Hematopoietic multipotent progenitor cell treated with erythropoietin and hydrocortisone succinate and interleukin-3 and kit ligand, for 15 days (in vitro differentiated cells): ENCODE results near the gene KREMEN1.
A peak's percentile ranks its signal among the peaks of the same experiment; 100 is the strongest.

Experiments used
- DNase-seq: peaks from one replicate; pipeline ENCODE4 v3.0.0-alpha.2; 2015; ENCODE audit warnings: low spot score

KREMEN1 gene

GRCh38 chr22:29128891-29129807 lies 56.3 kb downstream of the KREMEN1 start:
- DNase-seq: peak; percentile 12

- no peak for DNase-seq
These were observed 56.9 kb downstream of the KREMEN1 start for GRCh38 chr22:29129808-29130140.

GRCh38 chr22:29130476-29130875 lies 57.6 kb downstream of the KREMEN1 start:
- DNase-seq: no peak

- no peak for DNase-seq
These were observed 60.8 kb downstream of the KREMEN1 start for GRCh38 chr22:29133603-29134133.

- DNase-seq: no peak
These were observed 61.6 kb downstream of the KREMEN1 start for GRCh38 chr22:29134448-29134847.

GRCh38 chr22:29136782-29137700 lies 64.2 kb downstream of the KREMEN1 start:
- DNase-seq: no peak

- no peak for DNase-seq
These were observed 65.9 kb downstream of the KREMEN1 start for GRCh38 chr22:29138556-29139305.

- no peak for DNase-seq
These were observed 67.3 kb downstream of the KREMEN1 start for GRCh38 chr22:29139965-29140782.

- DNase-seq: no peak
These were observed 68.3 kb downstream of the KREMEN1 start for GRCh38 chr22:29141078-29141688.

GRCh38 chr22:29142116-29142515 lies 69.3 kb downstream of the KREMEN1 start:
- no peak for DNase-seq

GRCh38 chr22:29143941-29144785 lies 71.3 kb downstream of the KREMEN1 start:
- no peak for DNase-seq

GRCh38 chr22:29144786-29145160 lies 71.9 kb downstream of the KREMEN1 start:
- DNase-seq: no peak

- DNase-seq: no peak
These were observed 72.7 kb downstream of the KREMEN1 start for GRCh38 chr22:29145321-29146072.

GRCh38 chr22:29146091-29146560 lies 73.3 kb downstream of the KREMEN1 start:
- no peak for DNase-seq

- no peak for DNase-seq
These were observed 73.9 kb downstream of the KREMEN1 start for GRCh38 chr22:29146771-29147170.

GRCh38 chr22:29147331-29147899 lies 74.6 kb downstream of the KREMEN1 start:
- DNase-seq: no peak

GRCh38 chr22:29148036-29148435 lies 75.2 kb downstream of the KREMEN1 start:
- DNase-seq: no peak

GRCh38 chr22:29148826-29149225 lies 76.0 kb downstream of the KREMEN1 start:
- no peak for DNase-seq
